Caco-2 (cell line): Measurements from ENCODE around the gene KLHL36. TPM values are rescaled to one million over a fixed set of nuclear protein-coding genes. Genes with fewer than 3 reads are reported as not detected.

Experiments
- BruUV-seq: library from RNA; stranded (reverse); fragments of 400-500 nt; replicated peaks from 2 replicates; lab custom pipeline; 2021; lab: Mats Ljungman, UMichigan
- CTCF ChIA-PET: fragments of 300-600 bp; sonication (Branson Sonifier 250); formaldehyde crosslinking; loops from one replicate; lab custom pipeline; 2022; ENCODE audit warnings: antibody characterized with exemption; lab: Charles Lee
- POLR2A ChIA-PET: fragments of 300-600 bp; sonication (Branson Sonifier 250); formaldehyde crosslinking; loops from one replicate; lab custom pipeline; 2022; ENCODE audit warnings: antibody characterized with exemption; lab: Charles Lee
- DNase-seq, 2 experiments: peaks; one replicate each; pipeline versions ENCODE4 v3.0.0 to v3.0.0-alpha.2; 2020 to 2022
- H3K27me3 ChIP-seq: replicated peaks from 2 replicates; pipeline ENCODE4 v1.6.0; 2011; ENCODE audit warnings: low read length; ENCODE audit not compliant: control insufficient read depth, insufficient read depth
- H3K36me3 ChIP-seq: 2 replicates; pipeline ENCODE4 v1.5.1; 2011; ENCODE audit warnings: low read length; ENCODE audit not compliant: control insufficient read depth, insufficient read depth
- H3K4me1 ChIP-seq: fragments of 250-450 bp; sonication (Bioruptor Pico); 2 replicates; pipeline ENCODE4 v1.5.1; 2020; ENCODE audit warnings: mild to moderate bottlenecking
- H3K4me3 ChIP-seq: 2 replicates; pipeline ENCODE4 v1.5.1; 2011; ENCODE audit warnings: low read depth, mild to moderate bottlenecking, control low read depth, low read length
- H3K9me3 ChIP-seq: fragments of 250-450 bp; sonication (Bioruptor Pico); 2 replicates; pipeline ENCODE4 v1.5.1; 2020; ENCODE audit warnings: mild to moderate bottlenecking, moderate library complexity
- H3K27ac Mint-ChIP-seq: one replicate; pipeline ENCODE4 v1.8.0; 2022; ENCODE audit warnings: mixed read lengths; ENCODE audit not compliant: unreplicated experiment
- H3K27me3 Mint-ChIP-seq: one replicate; pipeline ENCODE4 v1.8.0; 2022; ENCODE audit warnings: mixed read lengths; ENCODE audit not compliant: insufficient read depth, unreplicated experiment
- H3K36me3 Mint-ChIP-seq: one replicate; pipeline ENCODE4 v1.8.0; 2022; ENCODE audit warnings: mild to moderate bottlenecking, mixed read lengths; ENCODE audit not compliant: insufficient read depth, unreplicated experiment
- H3K4me1 Mint-ChIP-seq: one replicate; pipeline ENCODE4 v1.8.0; 2022; ENCODE audit warnings: low read depth, mixed read lengths; ENCODE audit not compliant: unreplicated experiment
- H3K4me3 Mint-ChIP-seq: one replicate; pipeline ENCODE4 v1.8.0; 2022; ENCODE audit warnings: mild to moderate bottlenecking, moderate library complexity, mixed read lengths; ENCODE audit not compliant: unreplicated experiment
- H3K9me3 Mint-ChIP-seq: one replicate; pipeline ENCODE4 v1.8.0; 2022; ENCODE audit warnings: mixed read lengths; ENCODE audit not compliant: unreplicated experiment
- CTCF ChIP-seq, 2 experiments: fragments of 200-600 bp in 1 of 2; IDR thresholded peaks; 1 replicate in 1 of 2; 2 replicates in 1 of 2; pipeline versions ENCODE4 v1.5.1 to v1.8.0; 2011 to 2022; ENCODE audit warnings: antibody characterized with exemption in 1 of 2, control low read depth in 1 of 2, inconsistent platforms in 1 of 2, low read depth in 1 of 2, low read length in 1 of 2, mild to moderate bottlenecking in 1 of 2, moderate library complexity in 1 of 2; ENCODE audit not compliant: insufficient read depth in 1 of 2, severe bottlenecking in 1 of 2, unreplicated experiment in 1 of 2
- intact Hi-C: fragments of 100-400 bp; cut with micrococcal nuclease; formaldehyde crosslinking; loops from one replicate; pipeline ENCODE4 v1.10.0; 2022; ENCODE audit not compliant: unreplicated experiment
- total RNA-seq: library from RNA; stranded (reverse); gene quantifications from 2 replicates; pipeline ENCODE4 v1.2.3, GENCODE V29; 2022

The KLHL36 gene
- total RNA-seq, 1 experiment from 2014 or later, result 70.2 TPM

DNA sequence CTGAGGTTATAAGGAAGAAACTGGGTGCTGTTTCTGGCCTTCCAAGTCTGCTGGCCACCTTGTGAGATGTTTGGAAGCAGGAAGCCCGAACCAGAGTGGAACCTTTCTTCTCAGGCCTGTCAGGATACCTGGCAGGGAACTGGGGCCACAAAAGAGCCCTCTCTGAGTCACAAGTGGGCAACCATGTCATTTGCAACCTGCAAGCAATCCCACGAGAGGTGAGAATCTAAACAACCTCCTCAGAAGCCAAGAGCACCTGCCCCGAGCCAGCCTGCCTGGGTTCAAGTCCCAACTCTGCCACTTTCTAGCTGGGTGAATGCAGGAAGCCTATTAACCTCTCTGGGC, 33.7 kb upstream of the KLHL36 start:
- Mint-ChIP-seq H3K36me3 (peaks cover 93% of the 10 kb centered on the region), H3K9me3 (no peaks in the 10 kb centered on the region), H3K27me3 (no peaks in the 10 kb centered on the region), H3K27ac (no peak overlapping the region), H3K4me3 (peak overlapping the region; percentile 96), H3K4me1 (peaks cover 42% of the 10 kb centered on the region)
- Histone ChIP-seq H3K9me3 (no peaks in the 10 kb centered on the region), H3K36me3 (no peaks in the 10 kb centered on the region), H3K4me3 (no peak overlapping the region), H3K4me1 (peaks cover 23% of the 10 kb centered on the region), H3K27me3 (no peaks in the 10 kb centered on the region)
- intact Hi-C loops, result no loop called here
- ChIA-PET CTCF (no interaction called here), POLR2A (no interaction called here)
- TF ChIP-seq CTCF (IDR thresholded peaks at IDR 0.05; ENCODE audit: insufficient read depth in 1 of 2, low read depth in 1 of 2, low read length in 1 of 2, severe bottlenecking in 1 of 2, unreplicated experiment in 1 of 2), result no peak
- no TSS peak for BruUV-seq
- DNase-seq, result no peak

DNA sequence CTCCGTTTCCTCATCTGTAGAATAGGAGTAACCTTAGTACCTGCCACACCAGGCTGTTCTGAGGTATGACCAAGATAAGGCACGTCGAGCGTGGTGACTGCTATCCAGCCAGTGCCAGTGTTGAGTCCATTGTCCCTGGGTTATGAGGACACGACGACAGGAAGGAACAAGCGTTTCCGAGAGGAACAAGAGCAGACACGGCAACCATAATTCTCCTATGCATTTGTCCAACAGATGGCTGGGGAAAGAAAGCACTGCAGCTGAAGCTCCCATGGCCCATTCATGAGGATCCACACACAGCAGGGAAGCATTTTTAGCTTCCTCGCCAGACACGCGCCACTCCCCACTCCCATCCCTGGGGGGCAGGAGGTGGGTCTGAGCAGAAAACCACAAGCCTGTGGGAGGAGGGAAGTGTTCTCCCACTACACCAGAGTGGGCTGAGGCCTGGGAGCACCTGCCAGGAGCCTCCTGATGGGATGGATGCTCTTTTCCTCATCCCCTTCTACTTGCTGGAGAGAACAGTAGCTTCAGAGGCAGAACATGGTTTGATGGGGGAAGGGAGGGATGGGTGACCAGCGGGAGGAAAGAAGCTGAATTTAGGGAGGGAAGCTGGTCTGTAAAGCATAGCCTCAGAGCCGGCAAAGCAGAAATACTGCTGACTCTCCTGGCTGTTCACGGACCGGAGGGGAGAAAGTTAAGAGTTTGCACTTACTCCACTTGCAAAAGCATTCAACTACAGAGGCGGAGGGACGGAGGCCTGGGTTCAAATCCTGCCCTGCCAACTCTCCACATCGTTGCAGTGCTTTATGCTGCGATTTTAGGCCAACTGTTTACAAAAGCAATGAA, 33.1 kb upstream of the KLHL36 start:
- peak overlapping the region; percentile 96 for H3K4me3 Mint-ChIP-seq

GRCh38 chr16:84616515-84616914, 31.8 kb upstream of the KLHL36 start:
- H3K27ac Mint-ChIP-seq, result peak overlapping the region; percentile 86
- no peak for DNase-seq
- no peaks in the 10 kb centered on the region for H3K27me3 Mint-ChIP-seq
- ChIA-PET POLR2A (no interaction called here), CTCF (interaction anchor here (0.6 kb wide), 1 partner anchor 87 kb away, joined by 3 read pairs; no protein-coding TSS in a partner anchor)
- BruUV-seq, result no TSS peak
- Histone ChIP-seq H3K4me3 (peak overlapping the region; percentile 96), H3K4me1 (peaks cover 26% of the 10 kb centered on the region), H3K27me3 (no peaks in the 10 kb centered on the region), H3K9me3 (no peaks in the 10 kb centered on the region), H3K36me3 (no peaks in the 10 kb centered on the region)
- peaks cover 52% of the 10 kb centered on the region for H3K4me1 Mint-ChIP-seq
- TF ChIP-seq CTCF (IDR thresholded peaks at IDR 0.05; ENCODE audit: insufficient read depth in 1 of 2, low read depth in 1 of 2, low read length in 1 of 2, severe bottlenecking in 1 of 2, unreplicated experiment in 1 of 2), result no peak
- H3K9me3 Mint-ChIP-seq, result no peaks in the 10 kb centered on the region
- intact Hi-C loops, result no loop called here
- H3K4me3 Mint-ChIP-seq, result peak overlapping the region; percentile 96
- H3K36me3 Mint-ChIP-seq, result peaks cover 76% of the 10 kb centered on the region

More for the DNA sequence above, 33.1 kb upstream of the KLHL36 start:
- Mint-ChIP-seq H3K36me3 (peaks cover 88% of the 10 kb centered on the region), H3K4me1 (peaks cover 47% of the 10 kb centered on the region), H3K27me3 (no peaks in the 10 kb centered on the region), H3K9me3 (no peaks in the 10 kb centered on the region), H3K27ac (no peak overlapping the region)
- intact Hi-C loops, result no loop called here
- H3K27me3 ChIP-seq, result no peaks in the 10 kb centered on the region
- no peaks in the 10 kb centered on the region for H3K9me3 ChIP-seq
- POLR2A ChIA-PET, result no interaction called here
- no peak overlapping the region for H3K4me3 ChIP-seq
- BruUV-seq, result no TSS peak
- H3K4me1 ChIP-seq, result peaks cover 24% of the 10 kb centered on the region
- CTCF ChIA-PET, result interaction anchor here (0.6 kb wide), 1 partner anchor 96 kb away, joined by 3 read pairs; no protein-coding TSS in a partner anchor
- TF ChIP-seq CTCF (IDR thresholded peaks at IDR 0.05; ENCODE audit: insufficient read depth in 1 of 2, low read depth in 1 of 2, low read length in 1 of 2, severe bottlenecking in 1 of 2, unreplicated experiment in 1 of 2), result no peak
- no peak for DNase-seq
- H3K36me3 ChIP-seq, result no peaks in the 10 kb centered on the region
